ENCODE measurements around the gene AP5Z1.

Gene AP5Z1

GRCh38 chr7:4775250-4775847 lies at the start of gene AP5Z1:
Gene AP5Z1, plus strand, starts transcription at chr7:4775623. Its CDS starts 93 bp downstream, at chr7:4775716.
- DNase-seq = peak; percentile 92

- no peak for DNase-seq
Measured at GRCh38 chr7:4725850-4726450, 49.5 kb upstream of the AP5Z1 start.

GRCh38 chr7:4726566-4726965 lies 48.9 kb upstream of the AP5Z1 start:
- DNase-seq = peak in 1 of 2 donors; percentile 25

- no peak for DNase-seq
Measured at GRCh38 chr7:4727914-4728705, 47.3 kb upstream of the AP5Z1 start.

GRCh38 chr7:4729266-4729665 lies 46.2 kb upstream of the AP5Z1 start:
- no peak for DNase-seq

GRCh38 chr7:4730276-4730675 lies 45.1 kb upstream of the AP5Z1 start:
- DNase-seq = no peak

GRCh38 chr7:4730971-4731370 lies 44.5 kb upstream of the AP5Z1 start:
- DNase-seq = no peak

- DNase-seq = no peak
Measured at GRCh38 chr7:4731803-4732202, 43.6 kb upstream of the AP5Z1 start.

GRCh38 chr7:4733936-4734528 lies 41.4 kb upstream of the AP5Z1 start:
- peak in 1 of 2 donors; percentile 68 for DNase-seq

- DNase-seq = no peak
Measured at GRCh38 chr7:4734587-4735345, 40.7 kb upstream of the AP5Z1 start.

GRCh38 chr7:4737300-4737699 lies 38.1 kb upstream of the AP5Z1 start:
- DNase-seq = no peak

- DNase-seq = peak; percentile 7 to 72
Measured at GRCh38 chr7:4738711-4739527, 36.5 kb upstream of the AP5Z1 start.

- peak in 1 of 2 donors; percentile 85 for DNase-seq
Measured at GRCh38 chr7:4739528-4739992, 35.9 kb upstream of the AP5Z1 start.

GRCh38 chr7:4740796-4741195 lies 34.6 kb upstream of the AP5Z1 start:
- DNase-seq = no peak

GRCh38 chr7:4742051-4742573 lies 33.3 kb upstream of the AP5Z1 start:
- DNase-seq = no peak

- no peak for DNase-seq
Measured at GRCh38 chr7:4742852-4743251, 32.6 kb upstream of the AP5Z1 start.

GRCh38 chr7:4744391-4745264 lies 30.8 kb upstream of the AP5Z1 start:
- DNase-seq = peak; percentile 48 to 66

- DNase-seq = no peak
Measured at GRCh38 chr7:4745265-4745919, 30.0 kb upstream of the AP5Z1 start.

- peak in 1 of 2 donors; percentile 91 for DNase-seq
Measured at GRCh38 chr7:4745971-4746919, 29.2 kb upstream of the AP5Z1 start.

All from bone marrow (tissue), 2 donors.